Mammary epithelial cell (primary cell): Measurements from ENCODE around the gene GPC1.

Experiments used
- EZH2 ChIP-seq: IDR thresholded peaks from 2 replicates; pipeline ENCODE4 v1.6.1; 2012; ENCODE audit warnings: low read length, inconsistent platforms, borderline replicate concordance
- TF ChIP-seq, protein P1 (sequence below), 2 donors: IDR thresholded peaks in 1 of 2; conservative IDR thresholded peaks in 1 of 2; 2 replicates each; pipeline ENCODE4 v1.5.1; 2011 to 2012; ENCODE audit warnings: inconsistent platforms in 2 of 2, low read length in 2 of 2, mild to moderate bottlenecking in 2 of 2, control low read depth in 1 of 2, low read depth in 1 of 2; ENCODE audit not compliant: insufficient read depth in 1 of 2; ENCODE audit errors: extremely low read depth in 1 of 2

DNA sequence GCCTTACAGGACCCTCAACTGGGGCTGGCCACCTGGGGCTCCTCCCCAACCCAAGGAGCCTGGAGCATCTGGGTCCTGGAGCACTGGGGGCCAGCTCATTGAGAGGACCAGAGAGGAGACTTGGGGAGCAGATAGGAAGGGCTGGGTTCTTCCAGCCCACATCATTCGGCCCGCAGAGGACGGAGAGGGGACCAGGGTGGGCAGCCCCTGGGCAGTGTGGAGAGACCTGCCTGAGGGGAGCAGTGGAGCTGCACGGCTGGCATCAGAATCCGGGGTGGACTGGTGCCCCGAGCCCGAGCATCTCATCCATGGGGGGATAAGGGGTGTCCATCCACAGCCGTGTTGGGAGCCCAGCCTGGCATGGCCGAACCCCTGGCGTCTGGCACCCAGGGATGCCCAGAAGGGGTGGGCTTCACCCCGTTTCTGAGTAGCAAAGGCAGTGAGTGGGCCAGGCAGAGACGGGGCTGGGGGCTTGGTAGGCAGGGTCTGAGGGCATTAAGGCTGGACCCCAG, 11.3 kb downstream of the GPC1 start:
- TF ChIP-seq, protein P1, sequence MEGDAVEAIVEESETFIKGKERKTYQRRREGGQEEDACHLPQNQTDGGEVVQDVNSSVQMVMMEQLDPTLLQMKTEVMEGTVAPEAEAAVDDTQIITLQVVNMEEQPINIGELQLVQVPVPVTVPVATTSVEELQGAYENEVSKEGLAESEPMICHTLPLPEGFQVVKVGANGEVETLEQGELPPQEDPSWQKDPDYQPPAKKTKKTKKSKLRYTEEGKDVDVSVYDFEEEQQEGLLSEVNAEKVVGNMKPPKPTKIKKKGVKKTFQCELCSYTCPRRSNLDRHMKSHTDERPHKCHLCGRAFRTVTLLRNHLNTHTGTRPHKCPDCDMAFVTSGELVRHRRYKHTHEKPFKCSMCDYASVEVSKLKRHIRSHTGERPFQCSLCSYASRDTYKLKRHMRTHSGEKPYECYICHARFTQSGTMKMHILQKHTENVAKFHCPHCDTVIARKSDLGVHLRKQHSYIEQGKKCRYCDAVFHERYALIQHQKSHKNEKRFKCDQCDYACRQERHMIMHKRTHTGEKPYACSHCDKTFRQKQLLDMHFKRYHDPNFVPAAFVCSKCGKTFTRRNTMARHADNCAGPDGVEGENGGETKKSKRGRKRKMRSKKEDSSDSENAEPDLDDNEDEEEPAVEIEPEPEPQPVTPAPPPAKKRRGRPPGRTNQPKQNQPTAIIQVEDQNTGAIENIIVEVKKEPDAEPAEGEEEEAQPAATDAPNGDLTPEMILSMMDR (conservative IDR thresholded peaks at IDR 0.05 in 1 of 2, IDR thresholded peaks at IDR 0.05 in 1 of 2; ENCODE audit: extremely low read depth in 1 of 2, insufficient read depth in 1 of 2, low read depth in 1 of 2, low read length in 2 of 2) = no peak
- no peak for TF ChIP-seq EZH2
